H9 (cell line): ENCODE measurements around the gene TAS2R42. TPM values are rescaled to one million over a fixed set of nuclear protein-coding genes. Genes with fewer than 3 reads are reported as not detected.

Experiments used
- DNase-seq: peaks from one replicate; pipeline ENCODE4 v3.0.0-alpha.2; 2017
- H2AFZ ChIP-seq: one replicate; pipeline ENCODE4 v1.6.1; 2013; ENCODE audit warnings: mild to moderate bottlenecking, low read length, control low read depth, moderate library complexity
- H2AK5ac ChIP-seq: 2 replicates; pipeline ENCODE4 v1.6.1; 2013; ENCODE audit warnings: low read length, control low read depth, mixed read lengths; ENCODE audit not compliant: insufficient read length
- H2BK120ac ChIP-seq: one replicate; pipeline ENCODE4 v1.6.1; 2013; ENCODE audit warnings: low read depth, mild to moderate bottlenecking, low read length, control low read depth, inconsistent platforms; ENCODE audit not compliant: poor library complexity, severe bottlenecking
- H2BK12ac ChIP-seq: 2 replicates; pipeline ENCODE4 v1.6.1; 2013; ENCODE audit warnings: low read length, control low read depth, mixed read lengths, low read depth; ENCODE audit not compliant: insufficient read length
- H2BK15ac ChIP-seq: 2 replicates; pipeline ENCODE4 v1.6.1; 2013; ENCODE audit warnings: low read depth, low read length, control low read depth
- H2BK20ac ChIP-seq: one replicate; pipeline ENCODE4 v1.6.1; 2013; ENCODE audit warnings: low read depth, mild to moderate bottlenecking, low read length, control low read depth, inconsistent platforms; ENCODE audit not compliant: poor library complexity, severe bottlenecking
- H2BK5ac ChIP-seq: 2 replicates; pipeline ENCODE4 v1.6.1; 2013; ENCODE audit warnings: low read length, control low read depth, mixed read lengths; ENCODE audit not compliant: insufficient read length
- H3K14ac ChIP-seq: 2 replicates; pipeline ENCODE4 v1.6.1; 2013; ENCODE audit warnings: low read length, control low read depth; ENCODE audit not compliant: insufficient read depth
- H3K18ac ChIP-seq: 2 replicates; pipeline ENCODE4 v1.6.1; 2013; ENCODE audit warnings: low read depth, mild to moderate bottlenecking, mixed read lengths, low read length, control low read depth; ENCODE audit not compliant: insufficient read length
- H3K23ac ChIP-seq: 2 replicates; pipeline ENCODE4 v1.6.1; 2013; ENCODE audit warnings: low read length, control low read depth, mixed read lengths, low read depth; ENCODE audit not compliant: insufficient read length
- H3K23me2 ChIP-seq: 2 replicates; pipeline ENCODE4 v1.6.1; 2013; ENCODE audit warnings: low read depth, mild to moderate bottlenecking, mixed read lengths, low read length, control low read depth; ENCODE audit not compliant: insufficient read length, poor library complexity, severe bottlenecking
- H3K27ac ChIP-seq: 2 replicates; pipeline ENCODE4 v1.5.1; 2013; ENCODE audit warnings: low read length, control low read depth, mixed read lengths, low read depth; ENCODE audit not compliant: insufficient read length
- H3K27me3 ChIP-seq: 2 replicates; pipeline ENCODE4 v1.6.1; 2013; ENCODE audit warnings: low read length, control low read depth, inconsistent platforms; ENCODE audit not compliant: insufficient read depth
- H3K4ac ChIP-seq: 2 replicates; pipeline ENCODE4 v1.6.1; 2013; ENCODE audit warnings: low read depth, mild to moderate bottlenecking, control low read depth, inconsistent platforms, low read length, moderate library complexity
- H3K4me1 ChIP-seq: 2 replicates; pipeline ENCODE4 v1.6.1; 2013; ENCODE audit warnings: low read length, control low read depth, inconsistent platforms; ENCODE audit not compliant: insufficient read depth
- H3K4me2 ChIP-seq: 2 replicates; pipeline ENCODE4 v1.6.1; 2013; ENCODE audit warnings: low read length, control low read depth, mixed read lengths; ENCODE audit not compliant: insufficient read length, insufficient read depth
- H3K56ac ChIP-seq: 2 replicates; pipeline ENCODE4 v1.6.1; 2013; ENCODE audit warnings: low read depth, mild to moderate bottlenecking, mixed read lengths, low read length, control low read depth; ENCODE audit not compliant: insufficient read length
- H3K79me1 ChIP-seq: 2 replicates; pipeline ENCODE4 v1.6.1; 2013; ENCODE audit warnings: low read depth, mild to moderate bottlenecking, moderate library complexity, low read length, control low read depth, inconsistent platforms; ENCODE audit not compliant: insufficient read depth, poor library complexity, severe bottlenecking
- H3K79me2 ChIP-seq: 2 replicates; pipeline ENCODE4 v1.6.1; 2013; ENCODE audit warnings: low read length, control low read depth, inconsistent platforms; ENCODE audit not compliant: insufficient read depth
- H3K9ac ChIP-seq: 2 replicates; pipeline ENCODE4 v1.6.1; 2013; ENCODE audit warnings: low read length, control low read depth, mixed read lengths; ENCODE audit not compliant: insufficient read length; ENCODE audit errors: extremely low read depth
- H3K9me3 ChIP-seq: one replicate; pipeline ENCODE4 v1.6.1; 2013; ENCODE audit warnings: low read depth, low read length, inconsistent platforms; ENCODE audit not compliant: control insufficient read depth
- H3T11ph ChIP-seq: one replicate; pipeline ENCODE4 v1.6.1; 2013; ENCODE audit warnings: mild to moderate bottlenecking, low read length, control low read depth, inconsistent platforms
- H4K20me1 ChIP-seq: one replicate; pipeline ENCODE4 v1.6.1; 2013; ENCODE audit not compliant: control insufficient read depth, insufficient read length, insufficient read depth
- H4K5ac ChIP-seq: 2 replicates; pipeline ENCODE4 v1.6.1; 2013; ENCODE audit warnings: low read depth, mild to moderate bottlenecking, mixed read lengths, low read length, control low read depth; ENCODE audit not compliant: insufficient read length
- H4K8ac ChIP-seq: replicated peaks from 2 replicates; pipeline ENCODE4 v1.6.1; 2013; ENCODE audit warnings: low read length, control low read depth, mixed read lengths, low read depth; ENCODE audit not compliant: insufficient read length
- H4K91ac ChIP-seq: 2 replicates; pipeline ENCODE4 v1.6.1; 2013; ENCODE audit warnings: low read depth, mild to moderate bottlenecking, moderate library complexity, mixed read lengths, low read length, control low read depth; ENCODE audit not compliant: insufficient read length
- H3K27ac Mint-ChIP-seq, 3 experiments: 2 replicates in 2 of 3; 3 replicates in 1 of 3; pipeline ENCODE4 v1.8.0; 2020 to 2021; ENCODE audit warnings: mixed read lengths in 3 of 3, mild to moderate bottlenecking in 1 of 3, moderate library complexity in 1 of 3
- H3K27me3 Mint-ChIP-seq: 2 replicates; pipeline ENCODE4 v1.8.0; 2021; ENCODE audit warnings: low read depth, mild to moderate bottlenecking, moderate library complexity, mixed read lengths
- H3K36me3 Mint-ChIP-seq, 3 experiments: 2 replicates in 2 of 3; 3 replicates in 1 of 3; pipeline ENCODE4 v1.8.0; 2020 to 2021; ENCODE audit warnings: low read depth in 3 of 3, mixed read lengths in 3 of 3; ENCODE audit not compliant: insufficient read depth in 1 of 3
- H3K4me1 Mint-ChIP-seq, 2 experiments: 2 replicates each; pipeline ENCODE4 v1.8.0; 2020; ENCODE audit warnings: mixed read lengths in 2 of 2
- H3K4me3 Mint-ChIP-seq, 2 experiments: 2 replicates in 1 of 2; 3 replicates in 1 of 2; pipeline ENCODE4 v1.8.0; 2020 to 2021; ENCODE audit warnings: mild to moderate bottlenecking in 2 of 2, mixed read lengths in 2 of 2, moderate library complexity in 1 of 2
- H3K9me3 Mint-ChIP-seq, 2 experiments: 2 replicates in 1 of 2; 3 replicates in 1 of 2; pipeline ENCODE4 v1.8.0; 2020; ENCODE audit warnings: mild to moderate bottlenecking in 2 of 2, mixed read lengths in 2 of 2, moderate library complexity in 1 of 2
- CTCF ChIP-seq: fragments of 200-600 bp; sonication (generic); conservative IDR thresholded peaks from 3 replicates; pipeline ENCODE4 v1.8.0; 2021; ENCODE audit warnings: antibody characterized with exemption, mild to moderate bottlenecking
- total RNA-seq: library from RNA; stranded (reverse); gene quantifications from 2 replicates; pipeline ENCODE4 v1.2.1, GENCODE V29; 2021

TAS2R42 gene
- total RNA-seq, 1 experiment from 2014 or later: not detected

- Histone ChIP-seq H2BK120ac (no peak overlapping the region), H2BK20ac (no peak overlapping the region), H3K4me2 (no peak overlapping the region), H4K8ac (no peak overlapping the region), H2AK5ac (no peak overlapping the region), H3K79me1 (peaks cover 6% of the 10 kb centered on the region), H2AFZ (no peak overlapping the region), H3K27me3 (no peaks in the 10 kb centered on the region), H2BK15ac (no peak overlapping the region), H3K27ac (no peak overlapping the region), H3K18ac (no peak overlapping the region), H3K14ac (no peak overlapping the region), H3K23me2 (no peaks in the 10 kb centered on the region), H3K23ac (no peak overlapping the region), H3K4me1 (no peaks in the 10 kb centered on the region), H2BK5ac (no peak overlapping the region), H3K9ac (no peak overlapping the region), H2BK12ac (no peak overlapping the region), H4K5ac (no peak overlapping the region), H3K79me2 (peaks cover 30% of the 10 kb centered on the region), H3K4ac (no peak overlapping the region), H4K91ac (no peak overlapping the region), H3K9me3 (no peaks in the 10 kb centered on the region), H3K56ac (no peak overlapping the region), H3T11ph (no peak overlapping the region), H4K20me1 (no peaks in the 10 kb centered on the region)
- peaks cover 21 to 22% of the 10 kb centered on the region in 2 experiments for H3K4me1 Mint-ChIP-seq
- peaks cover 23 to 42% (median 41%) of the 10 kb centered on the region in 3 experiments; a peak in 6 of 7 replicates for H3K36me3 Mint-ChIP-seq
- no peaks in the 10 kb centered on the region for H3K9me3 Mint-ChIP-seq
- H3K27ac Mint-ChIP-seq: no peak overlapping the region
- DNase-seq: no peak
- H3K4me3 Mint-ChIP-seq: no peak overlapping the region
- TF ChIP-seq CTCF: no peak
- H3K27me3 Mint-ChIP-seq: no peaks in the 10 kb centered on the region
Observed at GRCh38 chr12:11164384-11164783, 22.4 kb downstream of the TAS2R42 start.
